DMS114 treated with DMSO at 0.1 percent for 48 hours (cell line): ENCODE results near the gene PI4KA.
"Not testable (repeated sequence)": the region's sequence is repeated elsewhere in the genome, so short reads cannot be mapped to it uniquely, and the experiment has no call there.

Source experiments
- DNase-seq: peaks from one replicate; lab custom pipeline; 2025; ENCODE audit not compliant: unreplicated experiment; lab: John Stamatoyannopoulos, UW

The PI4KA gene

DNA sequence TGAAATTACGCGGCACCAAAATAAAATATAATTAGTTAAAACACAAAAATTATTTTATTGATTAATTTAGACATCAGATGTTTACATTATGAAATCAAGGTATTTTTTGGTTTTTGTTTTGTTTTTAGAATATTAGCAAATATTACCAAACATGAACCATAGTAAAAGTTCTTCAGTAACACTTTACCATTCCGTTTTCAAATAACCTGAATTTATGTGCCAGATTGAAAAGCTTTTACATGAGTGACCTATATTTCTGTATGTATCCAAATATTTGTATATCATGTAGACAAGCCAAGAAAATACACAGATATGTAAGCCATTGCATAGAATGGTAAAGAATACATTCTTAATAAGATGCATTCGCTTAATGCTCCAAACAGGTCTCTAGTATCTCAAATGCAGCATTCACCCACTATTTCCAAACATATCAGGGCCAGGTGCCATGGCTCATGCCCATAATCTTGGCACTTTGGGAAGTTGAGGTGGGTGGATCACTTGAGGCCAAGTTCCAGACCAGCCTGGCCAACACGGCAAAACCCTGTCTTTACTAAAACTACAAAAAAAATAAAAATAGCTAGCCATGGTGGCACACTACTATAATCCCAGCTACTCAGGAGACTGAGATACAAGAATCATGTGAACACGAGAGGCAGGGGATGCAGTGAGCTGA, 187.1 kb downstream of the PI4KA start:
- DNase-seq, result no peak

DNA sequence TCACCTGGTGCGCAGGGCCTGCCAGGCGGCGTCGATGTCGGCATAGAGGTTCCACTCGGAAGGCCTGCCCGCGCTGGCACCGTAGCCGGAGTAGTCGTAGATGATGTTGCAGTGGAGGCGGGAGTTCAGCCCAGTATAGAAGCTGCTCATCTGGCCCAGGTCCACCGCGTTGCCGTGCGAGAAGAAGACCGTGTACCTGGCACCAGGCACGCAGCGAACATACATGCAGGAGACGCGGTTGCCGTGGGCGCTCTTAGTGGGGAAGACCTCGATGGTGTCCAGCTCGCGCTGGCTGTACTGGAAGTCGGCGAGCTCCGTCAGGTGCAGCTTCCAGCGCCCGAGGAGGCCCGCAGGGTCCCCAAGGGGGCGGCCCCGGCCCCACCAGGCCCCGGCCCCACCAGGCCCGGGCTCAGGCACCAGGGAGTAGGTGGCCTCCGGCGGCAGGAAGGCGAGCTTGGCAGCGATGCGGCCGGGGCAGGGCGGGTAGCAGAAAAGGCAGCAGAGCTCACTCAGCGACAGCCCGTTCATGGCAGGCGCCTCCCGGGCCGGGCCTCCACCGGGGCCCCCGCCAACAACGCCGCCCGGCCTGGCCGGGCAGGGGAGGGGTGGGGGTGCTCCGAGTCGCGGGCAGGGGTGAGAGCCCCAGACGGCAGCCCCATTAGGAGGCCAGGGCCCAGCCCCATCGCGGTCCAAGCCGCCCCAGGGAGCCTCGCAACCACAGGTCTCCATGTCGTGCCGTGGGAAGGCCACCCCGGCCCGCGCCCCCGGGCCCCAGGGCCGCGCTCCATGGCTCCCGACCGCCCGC, 188.0 kb downstream of the PI4KA start:
- DNase-seq, result not testable (repeated sequence)

DNA sequence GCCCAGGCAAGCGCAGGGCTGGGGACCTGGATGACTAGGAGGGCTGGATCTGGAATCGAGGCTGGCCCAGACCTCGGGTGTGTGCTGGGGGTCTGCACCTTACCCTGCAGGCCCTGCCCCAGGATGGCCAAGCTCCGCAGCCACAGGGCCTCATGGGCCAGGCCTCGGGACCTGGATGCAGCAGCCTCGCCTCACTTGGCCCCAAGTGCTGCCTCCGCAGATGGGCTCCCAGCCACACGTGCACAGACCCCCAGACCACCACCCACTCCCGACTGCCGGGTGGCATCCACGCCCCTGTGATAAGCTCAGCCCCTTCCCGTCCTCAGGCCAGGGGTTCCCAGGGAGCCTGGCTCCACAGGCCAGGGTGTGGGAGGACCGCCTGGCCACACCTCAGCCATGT, 188.7 kb downstream of the PI4KA start:
- not testable (repeated sequence) for DNase-seq

DNA sequence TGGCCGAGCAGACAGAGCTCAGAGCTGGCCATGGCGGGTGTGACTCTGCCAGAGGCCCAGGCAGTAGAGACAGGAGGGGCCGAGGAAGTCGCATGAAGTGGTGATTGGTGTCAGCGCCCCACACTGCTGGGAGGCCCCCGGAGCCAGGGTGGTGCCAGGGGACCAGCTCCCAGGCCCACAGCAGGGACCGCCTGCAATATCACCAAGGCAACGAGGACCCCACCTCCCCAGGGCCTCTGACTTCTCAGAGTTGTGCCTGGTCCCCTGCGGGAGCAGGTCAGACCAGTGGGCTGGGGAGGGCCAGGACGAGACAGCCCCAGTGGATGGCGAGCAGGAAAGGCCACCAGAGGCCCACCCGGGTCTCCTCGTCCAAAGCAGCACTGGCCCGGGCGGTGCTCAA, 189.1 kb downstream of the PI4KA start:
- not testable (repeated sequence) for DNase-seq

DNA sequence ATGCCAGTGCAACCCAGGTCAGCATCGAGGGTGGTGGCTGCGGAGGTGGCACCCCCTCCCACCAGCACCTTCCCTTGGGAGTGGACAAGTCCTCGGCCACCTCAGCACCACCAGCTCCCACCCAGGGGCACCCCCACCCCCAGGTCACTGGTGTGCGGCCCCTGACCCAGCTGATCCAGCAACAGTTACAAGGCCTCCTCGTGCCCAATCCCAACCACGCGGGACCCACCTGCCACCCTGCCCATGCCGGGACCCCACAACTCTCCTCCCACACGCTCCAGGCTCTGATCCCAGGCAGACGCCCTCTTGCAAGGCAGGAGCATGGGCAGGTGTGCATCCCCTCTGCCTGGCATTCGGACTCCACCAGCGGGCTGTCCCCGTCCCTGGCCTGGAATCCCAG, 189.8 kb downstream of the PI4KA start:
- DNase-seq, result not testable (repeated sequence)

DNA sequence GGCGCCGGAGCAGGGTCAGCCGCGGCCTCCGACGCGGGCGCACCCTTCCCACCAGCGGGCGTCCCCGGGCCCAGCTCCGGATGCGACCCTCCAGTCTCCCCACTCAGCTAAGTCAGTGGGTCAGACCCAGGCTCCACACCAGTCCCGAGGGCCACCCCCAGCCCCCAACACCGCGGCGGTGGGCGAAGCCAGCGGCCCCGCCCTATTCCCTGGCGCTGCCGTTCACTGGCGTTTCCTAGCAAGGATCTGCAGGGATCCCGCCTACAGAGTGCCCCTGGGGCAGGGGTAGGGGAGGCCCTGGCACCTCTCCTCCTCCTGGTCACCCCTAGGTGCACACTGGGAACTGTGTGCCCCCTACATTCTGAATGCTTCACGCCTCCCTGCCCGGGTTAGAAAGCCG, 190.4 kb downstream of the PI4KA start:
- not testable (repeated sequence) for DNase-seq

DNA sequence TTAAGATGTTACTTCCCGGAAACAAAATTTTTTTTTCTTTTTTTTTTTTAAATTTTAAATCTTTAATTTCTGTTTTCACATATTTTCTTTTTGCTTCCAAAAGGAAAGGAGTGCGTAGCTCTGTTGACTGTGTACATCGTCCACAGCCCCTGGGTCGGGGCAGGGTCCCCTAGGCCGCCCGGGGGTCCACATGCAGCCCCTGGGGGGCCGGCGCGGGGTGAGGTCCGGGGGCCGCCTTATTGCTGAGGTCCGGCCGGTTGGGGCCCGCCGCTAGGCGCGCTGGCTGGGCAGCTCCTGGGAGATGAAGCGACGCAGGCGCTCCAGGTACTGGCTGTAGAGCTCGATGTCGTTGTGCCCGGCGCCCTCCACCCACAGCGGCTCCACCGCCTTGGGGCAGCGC, 191.1 kb downstream of the PI4KA start:
- DNase-seq, result not testable (repeated sequence)

DNA sequence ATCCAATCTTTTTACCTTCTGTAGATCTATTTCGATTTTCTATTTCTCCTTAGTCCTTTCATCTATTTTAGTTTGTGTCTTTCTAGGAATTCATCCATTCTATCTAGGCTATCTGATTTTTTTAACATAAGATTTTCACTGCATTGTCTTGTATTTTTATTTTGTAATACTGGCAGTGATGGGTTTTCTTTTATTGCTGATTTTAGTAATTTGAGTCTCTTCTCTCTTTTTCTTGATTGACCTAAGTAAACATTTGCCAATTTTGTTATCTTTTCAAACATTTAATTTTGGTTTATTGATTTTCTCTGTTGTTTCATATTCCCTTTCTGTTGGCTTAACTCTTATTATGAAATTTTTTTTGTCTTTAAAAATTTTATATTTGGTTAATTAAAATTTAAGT, 192.1 kb downstream of the PI4KA start:
- no peak for DNase-seq

DNA sequence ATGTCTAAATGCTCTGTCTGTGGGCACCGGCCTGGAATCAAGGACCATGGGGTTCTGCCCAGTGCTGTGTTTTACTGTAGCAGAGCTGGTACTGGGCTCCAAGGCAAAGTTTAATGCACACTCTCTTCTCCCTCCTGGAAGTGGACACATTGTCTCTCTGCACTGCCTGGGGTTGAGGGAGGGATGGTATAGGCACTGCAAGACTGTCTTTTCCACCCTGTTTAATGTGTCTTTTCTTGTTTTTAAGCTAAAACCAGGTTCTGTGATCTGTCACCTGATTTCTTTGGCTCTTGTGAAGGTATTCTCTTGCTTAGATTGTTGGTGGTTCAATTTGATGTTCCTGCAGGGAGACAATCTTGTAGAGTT, 194.0 kb downstream of the PI4KA start:
- DNase-seq, result no peak

DNA sequence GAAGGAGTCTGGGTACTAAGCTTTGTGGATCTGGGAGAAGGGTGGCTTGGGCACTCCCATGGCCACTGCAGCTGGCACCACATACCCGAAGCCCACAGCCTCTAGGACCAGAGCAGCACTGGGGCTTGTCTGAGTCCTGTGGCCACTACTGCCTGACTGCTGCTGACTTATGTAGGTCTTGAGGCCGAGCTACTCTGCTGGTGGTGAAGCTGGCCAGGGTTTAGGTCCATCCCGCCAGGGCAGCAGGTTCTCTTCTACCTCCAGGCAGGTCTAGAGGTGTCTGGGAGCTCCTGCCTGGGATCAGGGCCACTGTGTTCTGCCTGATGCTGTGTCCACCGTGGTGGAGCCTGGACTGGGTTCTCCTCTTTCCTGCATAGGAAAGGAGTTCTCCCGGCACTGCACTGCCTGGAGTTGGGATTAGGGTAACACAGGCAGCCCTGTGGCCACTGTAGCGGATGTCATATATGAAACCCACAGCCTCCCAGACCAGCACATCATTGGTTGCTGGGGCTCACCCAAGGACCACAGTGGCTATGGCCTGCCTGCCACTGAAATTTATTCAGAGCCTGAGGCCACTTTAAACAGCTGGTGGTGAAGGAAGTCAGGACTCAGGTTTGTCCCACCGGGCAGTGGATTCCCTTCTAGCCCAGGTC, 194.5 kb downstream of the PI4KA start:
- no peak for DNase-seq

DNA sequence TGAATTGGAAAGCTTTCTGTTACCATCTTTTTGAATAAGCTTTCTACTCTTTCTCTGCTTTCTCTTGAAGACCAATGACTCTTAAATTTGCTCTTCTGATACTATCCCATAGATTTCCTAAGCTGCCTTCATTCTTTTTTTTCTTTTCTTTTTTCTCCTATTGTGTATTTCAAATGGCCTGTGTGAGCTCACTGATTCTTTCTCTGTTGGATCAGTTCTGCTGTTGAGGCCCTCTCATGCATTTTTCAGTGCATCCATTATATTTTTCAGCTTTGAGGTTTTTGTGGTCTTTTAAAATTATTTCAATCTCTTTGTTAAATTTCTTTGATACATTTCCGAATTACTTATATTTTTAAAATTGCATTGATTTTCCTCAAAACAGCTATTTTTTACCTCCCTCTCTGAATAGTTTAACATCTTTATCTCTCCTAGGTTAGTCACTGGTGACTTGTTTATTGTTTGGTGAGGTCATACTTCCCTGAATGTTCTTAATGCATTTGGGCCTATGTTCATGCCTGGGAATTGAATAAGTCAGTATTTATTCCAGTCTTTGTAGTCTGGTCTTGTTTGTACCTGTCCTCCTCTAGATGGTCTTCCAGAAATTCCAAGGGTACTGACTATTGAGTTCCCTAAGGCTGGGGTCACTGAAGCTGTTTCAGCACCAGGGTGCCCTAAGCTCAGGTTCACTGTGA, 195.3 kb downstream of the PI4KA start:
- DNase-seq, result no peak

DNA sequence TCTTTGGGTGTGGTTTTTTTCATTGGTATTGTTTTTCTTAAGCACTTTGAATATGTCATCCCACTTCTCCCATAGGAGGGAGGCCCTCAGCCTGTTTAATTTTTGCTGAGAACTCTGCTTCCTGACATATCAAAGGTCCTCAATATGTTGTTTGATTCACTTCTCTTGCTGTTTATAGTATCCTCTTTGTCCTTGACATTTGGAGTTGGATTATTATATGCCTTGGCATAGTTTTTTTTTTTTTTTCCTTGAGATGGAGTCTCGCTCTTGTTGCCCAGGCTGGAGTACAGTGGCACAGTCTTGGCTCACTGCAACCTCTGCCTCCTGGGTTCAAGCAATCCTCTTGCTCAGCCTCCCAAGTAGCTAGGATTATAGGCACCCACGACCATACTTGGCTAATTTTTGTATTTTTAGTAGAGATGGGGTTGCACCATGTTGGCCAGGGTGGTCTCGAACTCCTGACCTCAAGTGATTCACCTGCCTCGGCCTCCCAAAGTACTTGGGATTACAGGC, 196.0 kb downstream of the PI4KA start:
- not testable (repeated sequence) for DNase-seq

DNA sequence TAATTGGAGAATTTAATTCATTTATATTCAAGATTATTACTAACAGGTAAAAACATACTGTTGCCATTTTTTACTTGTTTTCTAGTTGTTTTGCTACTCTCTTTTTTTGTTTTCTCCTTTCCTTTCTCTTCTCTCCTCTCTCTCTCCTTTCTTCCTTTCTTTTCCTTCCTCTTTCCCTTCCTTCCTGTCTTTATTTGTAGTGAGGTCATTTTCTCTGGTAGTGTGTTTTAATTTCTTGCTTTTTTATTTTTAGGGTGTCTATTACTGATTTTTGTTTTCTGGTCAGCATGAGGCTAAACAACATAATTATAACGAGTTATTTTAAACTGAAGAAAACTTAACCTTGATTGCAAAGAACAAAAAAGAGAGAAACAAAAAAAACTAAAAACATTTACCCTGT, 197.1 kb downstream of the PI4KA start:
- no peak for DNase-seq

DNA sequence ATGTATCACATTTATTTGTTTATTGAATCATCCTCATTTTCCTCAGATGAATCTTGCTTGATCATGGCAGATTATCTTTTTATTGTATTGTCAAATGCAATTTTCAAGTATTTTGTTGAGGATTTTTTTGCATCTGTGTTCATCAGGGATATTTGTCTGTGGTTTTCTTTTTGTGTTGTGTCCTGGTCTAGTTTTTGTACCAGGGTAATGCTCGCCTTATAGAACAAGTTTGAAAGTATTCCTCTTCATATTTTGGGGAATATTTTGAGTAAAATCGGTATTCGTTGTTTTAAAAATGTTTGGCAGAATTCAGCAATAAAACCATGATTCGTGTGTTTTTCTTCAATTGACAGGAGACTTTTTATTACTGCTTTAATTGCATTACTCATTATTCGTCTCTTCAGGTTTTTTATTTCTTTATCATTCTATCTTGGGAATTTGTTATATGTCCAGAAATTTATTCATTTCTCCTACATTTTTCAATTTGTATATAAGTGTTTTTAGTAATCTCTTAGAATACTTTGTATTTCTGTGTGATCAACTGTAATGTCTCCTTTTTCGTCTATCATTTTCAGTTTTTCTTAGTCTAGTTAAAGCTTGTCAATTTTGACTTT, 198.1 kb downstream of the PI4KA start:
- no peak for DNase-seq

DNA sequence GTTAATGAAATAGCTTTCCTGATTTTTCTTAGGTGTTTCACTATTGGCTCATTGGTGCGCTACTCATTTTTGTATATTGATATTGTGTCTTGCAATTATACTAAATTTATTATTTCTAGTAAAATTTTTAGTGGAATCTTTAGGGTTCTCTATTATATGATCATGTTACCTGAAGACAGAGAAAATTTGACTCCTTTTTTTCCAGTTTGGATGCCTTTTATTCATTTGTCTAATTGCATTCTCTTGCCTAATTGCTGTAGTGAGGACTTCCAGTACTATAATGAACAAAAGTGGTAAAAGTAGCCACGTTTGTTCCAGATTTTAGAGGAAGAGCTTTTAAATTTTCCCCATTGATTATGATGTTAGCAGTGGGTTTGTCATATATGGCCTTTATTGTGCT, 198.7 kb downstream of the PI4KA start:
- DNase-seq, result no peak

DNA sequence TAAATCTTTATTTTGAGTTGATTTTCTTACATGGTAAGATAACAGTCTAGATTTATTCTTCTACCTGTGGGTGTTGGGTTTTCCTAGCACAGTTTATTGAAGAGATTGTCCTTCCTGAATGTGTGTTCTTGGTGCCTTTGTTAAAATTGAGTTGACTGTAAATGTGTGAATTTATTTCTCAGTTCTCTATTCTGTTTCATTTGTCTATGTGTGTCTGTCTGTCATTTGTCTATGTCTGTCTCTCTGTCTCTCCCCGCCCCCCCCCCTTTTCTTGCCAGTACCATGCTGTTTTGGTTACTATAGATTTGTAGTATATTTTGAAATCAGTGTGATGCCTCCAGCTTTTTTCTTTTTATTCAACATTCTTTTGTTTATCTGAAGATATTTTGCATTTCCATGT, 199.4 kb downstream of the PI4KA start:
- DNase-seq, result no peak

DNA sequence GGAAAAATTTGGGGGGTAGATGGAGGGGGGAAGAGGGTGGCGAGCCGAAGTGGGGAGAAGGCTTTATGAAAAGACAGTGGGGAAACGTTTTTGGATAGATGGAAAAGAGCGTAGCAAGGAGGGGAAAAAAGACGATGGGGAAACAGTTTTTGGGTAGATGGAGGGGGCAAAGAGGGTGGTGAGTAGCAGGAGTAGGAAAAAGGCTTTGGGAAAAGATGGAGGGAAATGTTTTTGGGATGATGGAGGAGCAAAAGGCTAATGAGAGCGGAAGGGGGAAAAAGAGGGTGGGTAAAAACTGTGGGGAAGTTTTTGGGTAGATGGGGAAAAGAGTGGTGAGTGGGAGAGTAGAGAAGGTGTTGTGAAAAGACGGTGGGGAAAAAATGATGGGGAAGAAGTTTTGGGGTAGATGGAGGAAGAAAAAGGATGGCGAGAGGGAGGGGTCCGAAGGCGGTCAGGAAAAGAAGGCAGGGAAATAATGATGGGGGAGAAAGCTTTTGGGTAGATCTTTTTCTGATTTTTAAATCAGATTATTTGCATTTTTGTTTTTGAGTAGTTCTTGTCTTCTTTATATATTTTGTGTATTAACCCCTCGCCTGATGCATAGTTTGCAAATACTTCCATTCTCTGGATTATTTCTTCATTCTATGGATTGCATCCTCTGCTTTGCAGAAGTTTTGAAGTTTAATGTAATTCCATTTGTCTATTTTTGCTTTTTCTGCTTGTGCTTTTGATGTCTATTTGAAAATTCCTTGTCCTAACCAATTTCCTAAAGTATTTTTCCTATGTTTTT, 200.0 kb downstream of the PI4KA start:
- no peak for DNase-seq

DNA sequence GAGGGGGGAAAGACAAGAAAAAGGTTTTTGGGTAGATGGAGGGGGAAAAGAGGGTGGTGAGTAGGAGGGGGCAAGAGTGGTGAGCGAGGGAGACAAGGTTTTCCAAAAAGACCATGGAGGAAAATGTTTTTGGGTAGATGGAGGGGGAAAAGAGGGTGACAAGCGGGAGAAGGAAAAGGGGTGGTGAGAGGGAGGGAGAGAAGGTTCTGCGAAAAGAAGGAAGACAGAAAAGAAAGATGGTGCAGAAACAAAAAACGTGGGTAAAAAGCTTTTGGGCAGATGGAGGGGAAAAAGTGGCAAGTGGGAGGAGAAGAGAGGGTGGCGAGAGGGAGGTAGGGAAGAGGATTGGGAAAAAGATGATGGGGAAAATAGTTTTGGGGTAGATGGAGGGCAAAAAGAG, 200.6 kb downstream of the PI4KA start:
- no peak for DNase-seq
